ENCODE data around the gene ADAMTS19.
"Not testable (repeated sequence)": the region's sequence is repeated elsewhere in the genome, so short reads cannot be mapped to it uniquely, and the experiment has no call there.

Gene ADAMTS19

DNA sequence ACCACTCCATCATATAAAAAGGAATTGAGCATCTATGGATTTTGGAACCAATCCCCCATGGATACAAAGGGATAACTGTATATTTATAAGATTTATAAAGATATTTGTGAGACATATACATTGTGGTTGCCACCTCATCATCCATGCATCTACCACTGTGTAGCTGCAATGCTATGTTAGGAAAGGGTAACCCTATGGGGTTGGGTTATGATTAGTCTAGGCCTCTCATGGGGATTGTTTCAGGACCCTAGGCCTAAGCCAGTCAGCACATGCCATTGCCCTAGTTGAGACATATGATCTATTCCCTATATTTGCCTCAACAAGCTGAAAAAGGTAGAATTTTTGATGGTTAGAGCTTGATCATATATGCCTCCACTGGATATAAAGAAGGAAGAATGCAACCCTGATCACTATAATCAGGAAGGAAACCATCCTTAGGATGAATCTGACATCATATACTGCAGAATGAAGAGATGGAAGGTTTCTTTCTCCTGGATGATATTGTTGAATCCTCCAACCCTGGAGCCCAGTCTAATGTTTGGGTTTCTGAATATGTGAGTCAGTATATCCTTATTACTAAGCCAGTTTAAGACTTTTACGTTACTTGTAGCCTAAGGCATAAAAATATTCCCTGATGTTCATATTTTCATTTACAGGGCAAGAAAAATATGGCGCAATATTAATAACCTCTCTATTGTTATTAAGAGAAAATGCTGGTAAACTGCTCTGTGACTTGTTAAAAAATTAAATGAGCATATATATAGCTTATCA lies 94.2 kb downstream of the ADAMTS19 start:
- no peaks in the 10 kb centered on the region for H3K36me3 ChIP-seq (ENCODE audit: control insufficient read depth, insufficient read depth, low read length)
- H3K27me3 ChIP-seq (replicated peaks; ENCODE audit: control insufficient read depth, insufficient read depth, low read length): no peaks in the 10 kb centered on the region
- TF ChIP-seq CTCF (IDR thresholded peaks at IDR 0.05; ENCODE audit: insufficient read depth, low read length, poor library complexity, severe bottlenecking): no peak
- no peak for DNase-seq (ENCODE audit: extremely low read depth, insufficient read length)
- no peak overlapping the region for H3K4me3 ChIP-seq (replicated peaks; ENCODE audit: low read depth, low read length)

- no peak for TF ChIP-seq CTCF (IDR thresholded peaks at IDR 0.05; ENCODE audit: insufficient read depth, low read length, poor library complexity, severe bottlenecking)
- H3K4me3 ChIP-seq (replicated peaks; ENCODE audit: low read depth, low read length): no peak overlapping the region
- no peaks in the 10 kb centered on the region for H3K36me3 ChIP-seq (ENCODE audit: control insufficient read depth, insufficient read depth, low read length)
- no peaks in the 10 kb centered on the region for H3K27me3 ChIP-seq (replicated peaks; ENCODE audit: control insufficient read depth, insufficient read depth, low read length)
- no peak for DNase-seq (ENCODE audit: extremely low read depth, insufficient read length)
Observed at GRCh38 chr5:129563585-129563984, 103.5 kb downstream of the ADAMTS19 start.

GRCh38 chr5:129569295-129569694 lies 109.2 kb downstream of the ADAMTS19 start:
- no peak for TF ChIP-seq CTCF (IDR thresholded peaks at IDR 0.05; ENCODE audit: insufficient read depth, low read length, poor library complexity, severe bottlenecking)
- Histone ChIP-seq H3K4me3 (replicated peaks; ENCODE audit: low read depth, low read length) (no peak overlapping the region), H3K36me3 (ENCODE audit: control insufficient read depth, insufficient read depth, low read length) (no peaks in the 10 kb centered on the region), H3K27me3 (replicated peaks; ENCODE audit: control insufficient read depth, insufficient read depth, low read length) (no peaks in the 10 kb centered on the region)
- no peak for DNase-seq (ENCODE audit: extremely low read depth, insufficient read length)

DNA sequence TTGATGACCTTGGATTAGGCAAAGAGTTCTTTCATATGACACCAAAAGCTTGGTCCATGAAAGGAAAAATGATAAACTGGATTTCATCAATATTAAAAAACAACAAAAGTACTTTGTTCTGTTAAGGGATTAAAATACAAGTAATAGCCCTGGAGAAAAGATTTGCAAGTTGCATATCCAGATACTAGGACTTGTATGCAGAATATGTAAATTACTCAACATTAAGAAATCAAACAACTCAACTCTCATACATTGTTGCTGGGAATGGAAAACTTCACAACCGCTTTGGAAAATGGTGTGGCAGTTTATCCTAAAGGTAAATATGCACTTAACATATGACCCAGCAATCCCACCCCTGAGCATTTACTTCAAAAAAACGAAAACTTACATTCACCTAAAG lies 112.0 kb downstream of the ADAMTS19 start:
- Histone ChIP-seq H3K4me3 (replicated peaks; ENCODE audit: low read depth, low read length) (no peak overlapping the region), H3K27me3 (replicated peaks; ENCODE audit: control insufficient read depth, insufficient read depth, low read length) (no peaks in the 10 kb centered on the region), H3K36me3 (ENCODE audit: control insufficient read depth, insufficient read depth, low read length) (no peaks in the 10 kb centered on the region)
- DNase-seq (ENCODE audit: extremely low read depth, insufficient read length): no peak
- no peak for TF ChIP-seq CTCF (IDR thresholded peaks at IDR 0.05; ENCODE audit: insufficient read depth, low read length, poor library complexity, severe bottlenecking)

GRCh38 chr5:129584496-129584895 lies 124.4 kb downstream of the ADAMTS19 start:
- not testable (repeated sequence) for H3K4me3 ChIP-seq (replicated peaks; ENCODE audit: low read depth, low read length); H3K36me3 ChIP-seq (ENCODE audit: control insufficient read depth, insufficient read depth, low read length); DNase-seq (ENCODE audit: extremely low read depth, insufficient read length); H3K27me3 ChIP-seq (replicated peaks; ENCODE audit: control insufficient read depth, insufficient read depth, low read length)

- no peaks in the 10 kb centered on the region for H3K27me3 ChIP-seq (replicated peaks; ENCODE audit: control insufficient read depth, insufficient read depth, low read length)
- no peak for TF ChIP-seq CTCF (IDR thresholded peaks at IDR 0.05; ENCODE audit: insufficient read depth, low read length, poor library complexity, severe bottlenecking)
- DNase-seq (ENCODE audit: extremely low read depth, insufficient read length): no peak
- H3K4me3 ChIP-seq (replicated peaks; ENCODE audit: low read depth, low read length): no peak overlapping the region
- H3K36me3 ChIP-seq (ENCODE audit: control insufficient read depth, insufficient read depth, low read length): no peaks in the 10 kb centered on the region
Observed at GRCh38 chr5:129591508-129592160, 131.5 kb downstream of the ADAMTS19 start.
